ENCODE measurements around the gene AIFM2. TPM values are rescaled to one million over a fixed set of nuclear protein-coding genes. Genes with fewer than 3 reads are reported as not detected.
A peak's percentile ranks its signal among the peaks of the same experiment; 100 is the strongest.

AIFM2 gene
- total and polyA plus RNA-seq, 2 donors (not counting 1 experiment from before 2014, with no cell fraction given), result 11.1 to 15.5 TPM

DNA sequence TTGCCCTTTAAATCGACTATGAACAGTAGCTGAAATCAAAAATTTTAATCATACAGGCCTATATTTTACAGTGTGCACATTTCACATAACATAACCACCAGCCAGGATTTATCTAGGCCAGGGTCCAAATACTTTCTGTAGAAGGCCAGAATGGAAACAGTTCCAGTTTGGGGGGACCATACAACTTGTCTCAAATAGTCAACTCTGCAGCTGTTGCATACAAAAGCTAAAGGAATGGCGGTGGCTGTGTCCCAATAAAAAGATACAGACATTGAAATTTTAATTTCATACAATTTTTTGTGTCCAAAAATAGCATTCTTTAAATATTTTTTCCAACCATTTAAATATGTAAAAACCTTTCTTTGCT is 14.6 kb upstream of the AIFM2 start:
- Histone ChIP-seq H3K9me3 (ENCODE audit: control insufficient read depth, insufficient read depth, low read depth, low read length) (no peaks in the 10 kb centered on the region), H4K20me1 (ENCODE audit: control insufficient read depth, extremely low read depth, insufficient read depth, low read length) (no peaks in the 10 kb centered on the region), H3K4me1 (ENCODE audit: control insufficient read depth, extremely low read depth, insufficient read depth, low read length) (peaks cover 2% of the 10 kb centered on the region), H2AFZ (ENCODE audit: low read length) (no peak overlapping the region), H3K36me3 (ENCODE audit: control insufficient read depth, insufficient read depth, low read length) (peaks cover 6% of the 10 kb centered on the region), H3K9ac (ENCODE audit: insufficient read depth, low read length) (no peak overlapping the region), H3K27ac (ENCODE audit: insufficient read depth, low read length) (peak overlapping the region; percentile 89), H3K4me2 (ENCODE audit: extremely low read depth, insufficient read depth, low read length) (peak overlapping the region; percentile 69), H3K79me2 (ENCODE audit: control insufficient read depth, insufficient read depth, low read length) (peaks cover 28% of the 10 kb centered on the region), H3K27me3 (ENCODE audit: control insufficient read depth, insufficient read depth, low read length) (no peaks in the 10 kb centered on the region), H3K4me3 (replicated peaks in 1 of 4; ENCODE audit: control extremely low read depth in 1 of 4, insufficient read depth in 1 of 4, low read depth in 3 of 4, low read length in 4 of 4) (peak overlapping the region in 3 of 4 experiments; percentile 40 to 67 (median 57))
- no peak for TF ChIP-seq EZH2 (IDR thresholded peaks at IDR 0.05; ENCODE audit: low read length, missing control alignments)
- TF ChIP-seq, protein P1, sequence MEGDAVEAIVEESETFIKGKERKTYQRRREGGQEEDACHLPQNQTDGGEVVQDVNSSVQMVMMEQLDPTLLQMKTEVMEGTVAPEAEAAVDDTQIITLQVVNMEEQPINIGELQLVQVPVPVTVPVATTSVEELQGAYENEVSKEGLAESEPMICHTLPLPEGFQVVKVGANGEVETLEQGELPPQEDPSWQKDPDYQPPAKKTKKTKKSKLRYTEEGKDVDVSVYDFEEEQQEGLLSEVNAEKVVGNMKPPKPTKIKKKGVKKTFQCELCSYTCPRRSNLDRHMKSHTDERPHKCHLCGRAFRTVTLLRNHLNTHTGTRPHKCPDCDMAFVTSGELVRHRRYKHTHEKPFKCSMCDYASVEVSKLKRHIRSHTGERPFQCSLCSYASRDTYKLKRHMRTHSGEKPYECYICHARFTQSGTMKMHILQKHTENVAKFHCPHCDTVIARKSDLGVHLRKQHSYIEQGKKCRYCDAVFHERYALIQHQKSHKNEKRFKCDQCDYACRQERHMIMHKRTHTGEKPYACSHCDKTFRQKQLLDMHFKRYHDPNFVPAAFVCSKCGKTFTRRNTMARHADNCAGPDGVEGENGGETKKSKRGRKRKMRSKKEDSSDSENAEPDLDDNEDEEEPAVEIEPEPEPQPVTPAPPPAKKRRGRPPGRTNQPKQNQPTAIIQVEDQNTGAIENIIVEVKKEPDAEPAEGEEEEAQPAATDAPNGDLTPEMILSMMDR (conservative IDR thresholded peaks at IDR 0.05 in 1 of 2, IDR thresholded peaks at IDR 0.05 in 1 of 2; ENCODE audit: low read depth in 1 of 2, low read length in 2 of 2), result no peak
- DNase-seq (ENCODE audit: low read depth in 2 of 2), result no peak

DNA sequence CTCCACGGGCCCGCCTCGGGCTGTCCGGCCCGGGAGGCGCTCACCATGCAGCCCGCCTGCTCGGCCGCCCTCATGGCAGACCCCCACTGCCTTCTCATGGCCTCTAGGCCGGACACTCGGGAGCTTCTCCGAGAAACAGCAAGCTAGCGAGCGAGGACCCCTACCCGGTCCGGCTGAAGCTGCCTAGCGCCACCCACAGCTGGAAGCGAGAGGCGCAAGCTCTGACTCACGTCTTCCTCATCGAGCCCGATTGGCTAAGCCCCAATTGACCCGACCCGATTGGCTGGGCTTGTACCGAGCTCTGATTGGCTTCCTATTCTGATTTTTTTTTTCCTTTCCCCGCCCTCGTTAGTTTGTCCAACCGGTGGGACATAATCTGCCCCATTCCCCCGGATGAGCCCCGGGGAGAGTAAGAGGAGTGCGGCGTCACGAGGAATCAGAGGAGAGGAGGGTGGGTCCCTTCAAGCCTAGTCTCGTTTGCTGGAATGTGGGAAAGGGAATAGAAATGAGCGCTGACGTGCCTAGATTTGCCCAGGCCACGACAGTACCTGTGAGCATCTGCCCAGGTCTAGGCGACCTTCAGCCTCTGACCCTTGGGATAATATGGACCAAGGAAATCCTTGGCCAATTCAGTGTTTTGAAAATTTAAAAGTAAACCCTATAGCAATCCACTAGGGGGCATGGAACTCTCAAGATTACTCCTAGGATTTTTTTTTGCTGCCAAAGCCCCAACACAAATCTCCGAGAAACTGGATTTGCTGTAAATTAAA is 14.0 kb upstream of the AIFM2 start, which contains the start of gene TYSND1:
TSS of gene TYSND1 (minus strand) at position 212 of the 770 bp plus-strand sequence. CDS start at position 98, 114 bp downstream.
- Histone ChIP-seq H3K4me1 (ENCODE audit: control insufficient read depth, extremely low read depth, insufficient read depth, low read length) (peaks cover 2% of the 10 kb centered on the region), H4K20me1 (ENCODE audit: control insufficient read depth, extremely low read depth, insufficient read depth, low read length) (no peaks in the 10 kb centered on the region), H3K27ac (ENCODE audit: insufficient read depth, low read length) (peak within 1 kb of the TSS; percentile 89), H2AFZ (ENCODE audit: low read length) (peak within 1 kb of the TSS; percentile 11), H3K27me3 (ENCODE audit: control insufficient read depth, insufficient read depth, low read length) (no peaks in the 10 kb centered on the region), H3K4me3 (replicated peaks in 1 of 4; ENCODE audit: control extremely low read depth in 1 of 4, insufficient read depth in 1 of 4, low read depth in 3 of 4, low read length in 4 of 4) (peak within 1 kb of the TSS; percentile 48 to 67 (median 60)), H3K36me3 (ENCODE audit: control insufficient read depth, insufficient read depth, low read length) (peaks cover 3% of the 10 kb centered on the region), H3K9ac (ENCODE audit: insufficient read depth, low read length) (peak within 1 kb of the TSS; percentile 73), H3K9me3 (ENCODE audit: control insufficient read depth, insufficient read depth, low read depth, low read length) (no peaks in the 10 kb centered on the region), H3K4me2 (ENCODE audit: extremely low read depth, insufficient read depth, low read length) (peak within 1 kb of the TSS; percentile 95), H3K79me2 (ENCODE audit: control insufficient read depth, insufficient read depth, low read length) (peaks cover 25% of the 10 kb centered on the region)
- TF ChIP-seq EZH2 (IDR thresholded peaks at IDR 0.05; ENCODE audit: low read length, missing control alignments), result no peak
- TF ChIP-seq, protein P1 (conservative IDR thresholded peaks at IDR 0.05 in 1 of 2, IDR thresholded peaks at IDR 0.05 in 1 of 2; ENCODE audit: low read depth in 1 of 2, low read length in 2 of 2), result peak; percentile 61 to 79
- DNase-seq (ENCODE audit: low read depth in 2 of 2), result peak; percentile 97 to 98

DNA sequence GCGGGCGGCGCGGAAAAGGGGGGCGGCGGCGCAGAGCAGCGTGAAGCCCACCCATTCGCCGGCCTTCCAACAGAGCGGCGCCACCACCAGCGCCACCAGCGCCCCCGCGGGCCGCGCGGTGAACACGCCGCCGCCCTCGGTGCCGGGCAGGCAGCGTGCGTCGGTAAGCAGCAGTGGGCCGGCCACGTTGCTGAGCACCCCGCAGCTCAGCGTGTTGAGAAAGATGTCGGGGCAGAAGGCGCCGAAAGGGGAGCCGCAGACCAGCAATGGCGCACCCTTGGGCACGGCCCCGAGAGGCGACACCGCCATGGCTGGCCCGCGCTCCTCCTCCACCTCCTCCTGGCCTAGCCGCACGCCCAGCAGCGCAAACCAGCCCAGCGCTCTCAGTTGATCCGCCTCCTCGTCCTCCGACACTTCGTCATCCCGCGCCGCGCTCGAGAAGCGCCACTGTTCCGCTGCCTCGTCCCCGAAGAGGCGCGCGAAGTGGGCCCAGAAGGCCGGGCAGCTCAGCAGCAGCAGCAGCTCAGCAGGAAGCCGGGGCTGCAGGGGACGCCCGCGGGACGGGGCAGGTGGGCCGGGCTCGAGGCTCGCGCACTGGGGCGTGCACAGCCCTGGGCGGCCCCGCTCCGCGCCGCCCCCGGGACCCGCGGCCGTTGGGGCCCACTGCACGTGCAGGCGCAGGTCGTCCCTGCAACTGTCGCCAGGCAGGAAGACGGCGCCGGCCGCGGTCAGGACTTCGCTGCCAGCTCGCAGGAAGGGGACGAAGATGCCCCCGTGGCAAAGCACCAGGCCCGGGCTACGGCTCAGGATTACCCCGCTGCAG is 13.3 kb upstream of the AIFM2 start:
- H4K20me1 ChIP-seq (ENCODE audit: control insufficient read depth, extremely low read depth, insufficient read depth, low read length), result no peaks in the 10 kb centered on the region
- no peaks in the 10 kb centered on the region for H3K27me3 ChIP-seq (ENCODE audit: control insufficient read depth, insufficient read depth, low read length)
- peak overlapping the region; percentile 87 for H3K4me2 ChIP-seq (ENCODE audit: extremely low read depth, insufficient read depth, low read length)
- H3K4me1 ChIP-seq (ENCODE audit: control insufficient read depth, extremely low read depth, insufficient read depth, low read length), result peaks cover 2% of the 10 kb centered on the region
- H3K4me3 ChIP-seq (replicated peaks in 1 of 4; ENCODE audit: control extremely low read depth in 1 of 4, insufficient read depth in 1 of 4, low read depth in 3 of 4, low read length in 4 of 4), result peak overlapping the region; percentile 48 to 67 (median 60)
- DNase-seq (ENCODE audit: low read depth in 2 of 2), result peak; percentile 59 to 64
- H3K9ac ChIP-seq (ENCODE audit: insufficient read depth, low read length), result peak overlapping the region; percentile 73
- H3K79me2 ChIP-seq (ENCODE audit: control insufficient read depth, insufficient read depth, low read length), result peaks cover 24% of the 10 kb centered on the region
- H3K36me3 ChIP-seq (ENCODE audit: control insufficient read depth, insufficient read depth, low read length), result peaks cover 1% of the 10 kb centered on the region
- TF ChIP-seq, protein P1 (conservative IDR thresholded peaks at IDR 0.05 in 1 of 2, IDR thresholded peaks at IDR 0.05 in 1 of 2; ENCODE audit: low read depth in 1 of 2, low read length in 2 of 2), result peak in 1 of 2 donors; percentile 16
- no peak for TF ChIP-seq EZH2 (IDR thresholded peaks at IDR 0.05; ENCODE audit: low read length, missing control alignments)
- H3K9me3 ChIP-seq (ENCODE audit: control insufficient read depth, insufficient read depth, low read depth, low read length), result no peaks in the 10 kb centered on the region
- H2AFZ ChIP-seq (ENCODE audit: low read length), result peak overlapping the region; percentile 11
- peak overlapping the region; percentile 89 for H3K27ac ChIP-seq (ENCODE audit: insufficient read depth, low read length)
